Thyroid gland (tissue), 4 donors: ENCODE measurements around the gene ZNF384.

Experiments used
- POLR2A ChIP-seq, 2 donors: fragments of 450-650 bp; IDR thresholded peaks; one replicate each; pipeline ENCODE4 v1.6.1; 2017; ENCODE audit warnings: antibody characterized with exemption in 2 of 2, mild to moderate bottlenecking in 2 of 2, moderate library complexity in 1 of 2
- TF ChIP-seq, protein P1 (sequence below), 6 experiments: fragments of 200-600 bp in 3 of 6; fragments of 450-650 bp in 3 of 6; sonication (generic) in 3 of 6; IDR thresholded peaks; one replicate each; pipeline ENCODE4 v1.5.1; 2016 to 2019; ENCODE audit warnings: antibody characterized with exemption in 6 of 6, mild to moderate bottlenecking in 2 of 6, inconsistent platforms in 1 of 6, moderate library complexity in 1 of 6

DNA sequence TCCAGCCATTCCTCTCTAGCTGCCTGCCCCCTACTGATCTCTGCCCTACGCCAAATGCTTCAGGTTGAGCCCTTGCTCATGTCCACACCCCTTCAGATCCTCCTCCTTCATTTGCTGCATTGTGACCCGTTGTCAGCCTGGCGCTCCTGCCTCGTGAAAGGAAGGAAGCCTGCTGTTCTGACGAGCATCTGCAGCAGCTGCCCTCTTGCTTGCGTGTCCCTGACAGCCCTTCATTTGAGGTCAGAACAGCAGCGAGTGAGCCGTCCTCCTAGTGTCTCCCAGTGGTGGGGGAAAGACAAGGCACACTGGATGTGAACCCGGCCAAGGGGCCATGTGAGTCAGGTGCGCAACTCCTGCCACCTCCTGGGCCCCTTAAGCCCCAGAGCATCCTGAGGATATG is 14.5 kb upstream of the ZNF384 start:
- TF ChIP-seq, protein P1, sequence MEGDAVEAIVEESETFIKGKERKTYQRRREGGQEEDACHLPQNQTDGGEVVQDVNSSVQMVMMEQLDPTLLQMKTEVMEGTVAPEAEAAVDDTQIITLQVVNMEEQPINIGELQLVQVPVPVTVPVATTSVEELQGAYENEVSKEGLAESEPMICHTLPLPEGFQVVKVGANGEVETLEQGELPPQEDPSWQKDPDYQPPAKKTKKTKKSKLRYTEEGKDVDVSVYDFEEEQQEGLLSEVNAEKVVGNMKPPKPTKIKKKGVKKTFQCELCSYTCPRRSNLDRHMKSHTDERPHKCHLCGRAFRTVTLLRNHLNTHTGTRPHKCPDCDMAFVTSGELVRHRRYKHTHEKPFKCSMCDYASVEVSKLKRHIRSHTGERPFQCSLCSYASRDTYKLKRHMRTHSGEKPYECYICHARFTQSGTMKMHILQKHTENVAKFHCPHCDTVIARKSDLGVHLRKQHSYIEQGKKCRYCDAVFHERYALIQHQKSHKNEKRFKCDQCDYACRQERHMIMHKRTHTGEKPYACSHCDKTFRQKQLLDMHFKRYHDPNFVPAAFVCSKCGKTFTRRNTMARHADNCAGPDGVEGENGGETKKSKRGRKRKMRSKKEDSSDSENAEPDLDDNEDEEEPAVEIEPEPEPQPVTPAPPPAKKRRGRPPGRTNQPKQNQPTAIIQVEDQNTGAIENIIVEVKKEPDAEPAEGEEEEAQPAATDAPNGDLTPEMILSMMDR (IDR thresholded peaks at IDR 0.05), result no peak
- TF ChIP-seq POLR2A (IDR thresholded peaks at IDR 0.05), result no peak
